Glutamatergic neuron (in vitro differentiated cells): ENCODE results near the gene CTCFL. TPM values are rescaled to one million over a fixed set of nuclear protein-coding genes. Genes with fewer than 3 reads are reported as not detected.

Experiments used
- DNase-seq: peaks from one replicate; pipeline ENCODE4 v3.0.0; 2022
- H3K27ac Mint-ChIP-seq: one replicate; pipeline ENCODE4 v1.8.0; 2020; ENCODE audit warnings: mild to moderate bottlenecking, mixed read lengths, inconsistent platforms; ENCODE audit not compliant: unreplicated experiment
- H3K27me3 Mint-ChIP-seq: one replicate; pipeline ENCODE4 v1.8.0; 2020; ENCODE audit warnings: mild to moderate bottlenecking, moderate library complexity, mixed read lengths, inconsistent platforms; ENCODE audit not compliant: unreplicated experiment
- H3K36me3 Mint-ChIP-seq: one replicate; pipeline ENCODE4 v1.8.0; 2020; ENCODE audit warnings: mild to moderate bottlenecking, mixed read lengths, inconsistent platforms; ENCODE audit not compliant: unreplicated experiment
- H3K4me1 Mint-ChIP-seq: one replicate; pipeline ENCODE4 v1.8.0; 2020; ENCODE audit warnings: mild to moderate bottlenecking, low read depth, mixed read lengths, inconsistent platforms; ENCODE audit not compliant: unreplicated experiment
- H3K4me3 Mint-ChIP-seq: one replicate; pipeline ENCODE4 v1.8.0; 2020; ENCODE audit warnings: mild to moderate bottlenecking, mixed read lengths, inconsistent platforms; ENCODE audit not compliant: unreplicated experiment
- H3K9me3 Mint-ChIP-seq: one replicate; pipeline ENCODE4 v1.8.0; 2020; ENCODE audit warnings: mild to moderate bottlenecking, moderate library complexity, mixed read lengths, inconsistent platforms; ENCODE audit not compliant: unreplicated experiment
- CTCF ChIP-seq: fragments of 200-600 bp; sonication (generic); IDR thresholded peaks from one replicate; pipeline ENCODE4 v1.5.0; 2021; ENCODE audit not compliant: partially characterized antibody, unreplicated experiment
- total RNA-seq: library from RNA; stranded (reverse); fragmentation: NEBNext Ultra II Directional; extraction: Animal tissue kit (Norgen Biotek cat#: 25700); gene quantifications from one replicate; pipeline ENCODE4 v1.2.1, GENCODE V29; 2021; ENCODE audit not compliant: unreplicated experiment

CTCFL gene
- total RNA-seq, 1 donor from 2014 or later = not detected

GRCh38 chr20:57543754-57544153 lies 18.8 kb upstream of the CTCFL start:
- no peak for TF ChIP-seq CTCF
- no peaks in the 10 kb centered on the region for H3K4me1 Mint-ChIP-seq
- no peaks in the 10 kb centered on the region for H3K27me3 Mint-ChIP-seq
- DNase-seq = no peak
- no peaks in the 10 kb centered on the region for H3K9me3 Mint-ChIP-seq
- no peak overlapping the region for H3K4me3 Mint-ChIP-seq
- H3K36me3 Mint-ChIP-seq = peaks cover 5% of the 10 kb centered on the region
- H3K27ac Mint-ChIP-seq = no peak overlapping the region

DNA sequence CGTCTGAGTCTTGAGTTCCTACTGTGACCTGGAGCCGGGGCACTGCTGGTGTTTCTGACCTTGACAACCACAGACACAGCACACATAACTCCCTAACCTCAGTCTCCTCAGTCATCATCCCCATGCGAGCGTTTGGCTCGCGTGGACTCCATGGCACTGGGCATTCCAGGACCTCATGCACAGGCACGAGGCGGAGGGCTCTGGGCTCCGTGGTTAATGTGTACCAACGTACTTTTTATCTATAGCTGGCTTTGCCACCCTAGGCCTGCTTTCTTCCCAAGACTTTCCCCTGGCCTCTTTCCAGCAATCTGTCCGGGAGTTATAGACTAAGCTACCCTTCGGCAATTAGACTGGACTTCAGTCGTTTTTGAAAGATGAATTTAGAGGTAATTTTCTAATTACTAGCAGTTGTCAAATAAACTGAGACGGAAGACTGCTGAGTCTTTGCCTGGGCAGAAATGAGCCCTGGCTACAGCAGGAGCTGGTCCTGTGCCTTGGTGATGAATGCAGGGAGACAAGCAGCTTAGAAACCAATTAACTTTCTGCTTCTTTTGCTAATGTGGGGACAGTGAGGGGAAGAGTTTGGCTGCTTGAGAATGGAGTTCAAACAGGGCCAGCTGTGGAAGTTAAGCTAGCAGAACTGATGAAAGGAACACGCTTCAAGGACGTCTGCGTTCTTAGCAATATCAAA lies 16.1 kb upstream of the CTCFL start:
- DNase-seq = no peak
- H3K36me3 Mint-ChIP-seq = peaks cover 5% of the 10 kb centered on the region
- no peak overlapping the region for H3K4me3 Mint-ChIP-seq
- no peaks in the 10 kb centered on the region for H3K4me1 Mint-ChIP-seq
- TF ChIP-seq CTCF = no peak
- H3K9me3 Mint-ChIP-seq = peaks cover 2% of the 10 kb centered on the region
- H3K27ac Mint-ChIP-seq = no peak overlapping the region
- peaks cover 4% of the 10 kb centered on the region for H3K27me3 Mint-ChIP-seq

DNA sequence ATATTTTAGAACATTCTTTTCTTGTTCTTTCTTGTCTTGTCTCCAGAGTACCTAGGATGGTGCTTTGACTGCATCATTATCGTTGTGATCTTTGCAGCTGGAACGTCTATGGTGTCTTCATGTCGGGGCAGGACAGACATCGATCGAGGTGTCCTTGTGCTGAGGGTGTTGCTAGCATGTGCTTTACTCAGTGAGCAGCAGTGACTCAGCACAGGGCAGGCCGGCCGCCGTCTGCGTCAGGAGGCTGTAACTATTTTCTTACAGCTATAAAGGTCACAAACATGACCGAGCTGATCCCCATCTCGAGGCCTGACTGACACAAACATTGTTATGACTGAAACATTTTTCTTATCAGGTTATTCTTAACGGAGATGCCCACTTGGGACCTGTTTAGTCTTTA lies 14.9 kb upstream of the CTCFL start:
- peaks cover 5% of the 10 kb centered on the region for H3K36me3 Mint-ChIP-seq

DNA sequence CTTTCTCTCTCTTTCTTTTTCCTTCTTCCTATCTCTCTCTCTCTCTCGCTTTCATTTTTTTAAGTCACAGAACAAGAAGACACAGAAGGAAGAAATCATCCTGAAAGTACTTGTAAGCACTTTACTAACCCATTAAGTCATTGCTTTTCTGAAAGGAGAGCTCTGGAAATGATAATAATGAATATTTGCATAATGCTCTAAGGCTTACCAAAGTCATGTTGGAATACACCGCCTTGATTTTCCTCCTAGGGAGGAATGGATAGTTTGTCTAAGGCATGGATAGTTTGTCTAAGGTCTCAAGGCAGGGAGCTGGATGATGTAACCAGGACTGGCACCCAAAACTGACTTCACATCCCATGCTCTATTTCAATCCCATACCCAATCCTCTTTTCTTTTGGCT lies 12.9 kb upstream of the CTCFL start:
- H3K36me3 Mint-ChIP-seq = peaks cover 11% of the 10 kb centered on the region
- peaks cover 5% of the 10 kb centered on the region for H3K9me3 Mint-ChIP-seq
- H3K4me3 Mint-ChIP-seq = no peak overlapping the region
- TF ChIP-seq CTCF = no peak
- peaks cover 10% of the 10 kb centered on the region for H3K27me3 Mint-ChIP-seq
- no peaks in the 10 kb centered on the region for H3K4me1 Mint-ChIP-seq
- no peak overlapping the region for H3K27ac Mint-ChIP-seq
- no peak for DNase-seq

More for the DNA sequence above, 14.9 kb upstream of the CTCFL start:
- no peak for DNase-seq
- H3K4me3 Mint-ChIP-seq = no peak overlapping the region
- peaks cover 9% of the 10 kb centered on the region for H3K27me3 Mint-ChIP-seq
- H3K27ac Mint-ChIP-seq = no peak overlapping the region
- no peaks in the 10 kb centered on the region for H3K4me1 Mint-ChIP-seq
- H3K9me3 Mint-ChIP-seq = peaks cover 2% of the 10 kb centered on the region
- TF ChIP-seq CTCF = no peak
